ENCODE measurements around the gene CCR7. TPM values are rescaled to one million over a fixed set of nuclear protein-coding genes. Genes with fewer than 3 reads are reported as not detected.

Gene CCR7
- total RNA-seq, 6 experiments from 2014 or later: not detected

DNA sequence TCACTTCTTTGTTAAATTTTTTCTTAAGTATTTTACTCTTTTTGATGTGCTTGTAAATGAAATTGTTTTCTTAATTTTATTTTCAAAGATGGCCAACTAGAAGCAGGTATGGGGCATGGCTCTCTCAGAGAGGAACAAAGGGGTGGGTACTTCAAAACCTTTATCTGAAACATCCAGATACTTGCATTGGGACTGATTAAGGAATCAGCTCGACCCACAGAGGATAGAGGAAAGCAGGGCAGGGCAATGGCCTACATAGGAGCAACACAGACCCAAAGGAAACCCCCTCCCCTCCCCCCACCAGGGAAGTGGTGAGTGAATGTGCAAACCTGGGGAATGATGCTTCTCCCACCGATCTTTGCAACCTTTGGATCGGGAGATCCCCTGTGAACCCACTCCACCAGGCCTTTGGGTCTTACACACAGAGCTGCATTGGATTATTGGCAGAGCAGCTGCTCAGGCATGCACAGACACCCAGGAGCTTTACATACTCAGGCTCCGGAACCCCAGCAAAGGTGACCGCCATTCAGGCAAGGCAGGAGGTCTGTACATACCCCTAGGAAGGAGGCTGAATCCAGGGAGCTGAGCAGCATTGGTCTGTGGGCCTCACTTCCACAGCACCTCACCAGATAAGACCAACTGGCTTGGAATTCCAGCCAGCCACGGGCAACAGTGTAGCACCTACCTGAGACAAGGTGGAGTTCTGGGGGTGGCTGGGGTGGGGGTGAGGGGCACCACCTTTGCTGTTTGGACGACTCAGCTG, 3.0 kb upstream of the CCR7 start:
- Mint-ChIP-seq H3K9me3 (peaks cover 31% of the 10 kb centered on the region), H3K27me3 (ENCODE audit: insufficient read depth) (peaks cover 46% of the 10 kb centered on the region), H3K4me1 (ENCODE audit: low read depth) (no peaks in the 10 kb centered on the region), H3K36me3 (ENCODE audit: low read depth) (peaks cover 20% of the 10 kb centered on the region), H3K4me3 (no peak overlapping the region), H3K27ac (no peak overlapping the region)
- TF ChIP-seq, protein P1, sequence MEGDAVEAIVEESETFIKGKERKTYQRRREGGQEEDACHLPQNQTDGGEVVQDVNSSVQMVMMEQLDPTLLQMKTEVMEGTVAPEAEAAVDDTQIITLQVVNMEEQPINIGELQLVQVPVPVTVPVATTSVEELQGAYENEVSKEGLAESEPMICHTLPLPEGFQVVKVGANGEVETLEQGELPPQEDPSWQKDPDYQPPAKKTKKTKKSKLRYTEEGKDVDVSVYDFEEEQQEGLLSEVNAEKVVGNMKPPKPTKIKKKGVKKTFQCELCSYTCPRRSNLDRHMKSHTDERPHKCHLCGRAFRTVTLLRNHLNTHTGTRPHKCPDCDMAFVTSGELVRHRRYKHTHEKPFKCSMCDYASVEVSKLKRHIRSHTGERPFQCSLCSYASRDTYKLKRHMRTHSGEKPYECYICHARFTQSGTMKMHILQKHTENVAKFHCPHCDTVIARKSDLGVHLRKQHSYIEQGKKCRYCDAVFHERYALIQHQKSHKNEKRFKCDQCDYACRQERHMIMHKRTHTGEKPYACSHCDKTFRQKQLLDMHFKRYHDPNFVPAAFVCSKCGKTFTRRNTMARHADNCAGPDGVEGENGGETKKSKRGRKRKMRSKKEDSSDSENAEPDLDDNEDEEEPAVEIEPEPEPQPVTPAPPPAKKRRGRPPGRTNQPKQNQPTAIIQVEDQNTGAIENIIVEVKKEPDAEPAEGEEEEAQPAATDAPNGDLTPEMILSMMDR (IDR thresholded peaks at IDR 0.05): no peak
- DNase-seq: no peak

DNA sequence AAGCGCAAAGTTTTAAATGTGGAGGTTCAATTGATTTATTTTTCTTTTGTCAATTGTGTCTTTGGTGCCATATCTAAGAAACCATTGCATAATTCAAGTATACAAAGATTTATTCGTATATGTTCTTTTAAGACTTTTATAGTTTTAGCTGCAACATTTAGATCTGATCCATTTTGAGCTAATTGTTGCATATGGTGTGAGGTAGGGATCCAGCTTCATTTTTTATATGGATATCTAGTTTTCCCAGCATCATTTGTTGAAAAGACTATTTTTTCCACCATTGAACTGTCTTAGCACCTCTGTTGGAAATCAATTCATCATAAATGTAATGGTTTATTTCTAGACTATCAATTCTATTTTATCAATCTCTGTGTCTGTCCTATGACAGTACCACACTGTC, 2.1 kb upstream of the CCR7 start:
- Mint-ChIP-seq H3K36me3 (ENCODE audit: low read depth) (peaks cover 19% of the 10 kb centered on the region), H3K27me3 (ENCODE audit: insufficient read depth) (peaks cover 45% of the 10 kb centered on the region), H3K9me3 (peaks cover 23% of the 10 kb centered on the region), H3K4me3 (no peak overlapping the region), H3K4me1 (ENCODE audit: low read depth) (no peaks in the 10 kb centered on the region), H3K27ac (no peak overlapping the region)
- TF ChIP-seq, protein P1 (IDR thresholded peaks at IDR 0.05): no peak
- no peak for DNase-seq

DNA sequence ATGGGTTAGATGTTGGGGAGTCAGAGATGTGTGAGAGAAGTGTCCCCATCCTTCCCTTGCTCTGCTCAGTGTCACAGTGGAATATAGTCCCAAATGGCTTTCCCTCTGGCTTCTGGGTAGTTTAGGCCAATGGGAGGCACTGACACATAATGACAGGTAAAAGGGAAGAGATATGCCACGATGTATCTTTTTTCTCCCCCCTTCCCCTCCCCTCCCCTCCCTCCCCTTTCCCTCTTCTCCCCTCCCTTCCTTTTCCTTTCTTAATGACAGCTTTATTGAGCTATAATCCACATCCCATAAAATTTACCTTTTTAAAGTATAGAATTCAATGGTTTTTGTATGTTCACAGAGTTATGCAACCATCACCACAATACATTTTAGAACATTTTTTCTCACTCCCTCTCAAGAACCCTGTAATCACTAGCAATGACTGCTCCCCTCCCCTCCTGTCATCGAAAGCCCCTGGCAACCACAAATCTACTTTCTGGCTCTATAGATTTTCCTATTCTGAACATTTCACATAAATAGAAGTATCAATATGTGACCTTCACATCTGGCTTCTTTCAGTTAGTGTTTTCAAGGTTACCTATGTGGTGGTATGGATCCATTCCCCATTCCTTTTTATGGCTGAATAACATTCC, 617 bp upstream of the CCR7 start:
- TF ChIP-seq, protein P1 (IDR thresholded peaks at IDR 0.05): no peak
- Mint-ChIP-seq H3K27me3 (ENCODE audit: insufficient read depth) (peaks cover 43% of the 10 kb centered on the region), H3K36me3 (ENCODE audit: low read depth) (peaks cover 5% of the 10 kb centered on the region; the same call in 1 of the 2 replicates), H3K4me1 (ENCODE audit: low read depth) (peaks cover 3% of the 10 kb centered on the region), H3K27ac (no peak overlapping the region), H3K4me3 (no peak overlapping the region), H3K9me3 (peaks cover 8% of the 10 kb centered on the region)
- no peak for DNase-seq

GRCh38 chr17:40564195-40564882, 933 bp downstream of the CCR7 start:
- Mint-ChIP-seq H3K27me3 (ENCODE audit: insufficient read depth) (peaks cover 38% of the 10 kb centered on the region), H3K4me3 (no peak overlapping the region)

More at GRCh38 chr17:40564195-40564882, 933 bp downstream of the CCR7 start:
- Mint-ChIP-seq H3K9me3 (0 out of 2 replicates have a peak, but pooled peaks cover 4% of the 10 kb centered on the region), H3K4me1 (ENCODE audit: low read depth) (peaks cover 19% of the 10 kb centered on the region), H3K27ac (no peak overlapping the region), H3K36me3 (ENCODE audit: low read depth) (0 out of 2 replicates have a peak, but pooled peaks cover 4% of the 10 kb centered on the region)
- TF ChIP-seq, protein P1 (IDR thresholded peaks at IDR 0.05): no peak
- no peak for DNase-seq

Measured in HFFc6 (cell line).